ENCODE results near the gene MEGF11. TPM values are rescaled to one million over a fixed set of nuclear protein-coding genes. Genes with fewer than 3 reads are reported as not detected.

MEGF11 gene
- total RNA-seq, 2 donors from 2014 or later = not detected

DNA sequence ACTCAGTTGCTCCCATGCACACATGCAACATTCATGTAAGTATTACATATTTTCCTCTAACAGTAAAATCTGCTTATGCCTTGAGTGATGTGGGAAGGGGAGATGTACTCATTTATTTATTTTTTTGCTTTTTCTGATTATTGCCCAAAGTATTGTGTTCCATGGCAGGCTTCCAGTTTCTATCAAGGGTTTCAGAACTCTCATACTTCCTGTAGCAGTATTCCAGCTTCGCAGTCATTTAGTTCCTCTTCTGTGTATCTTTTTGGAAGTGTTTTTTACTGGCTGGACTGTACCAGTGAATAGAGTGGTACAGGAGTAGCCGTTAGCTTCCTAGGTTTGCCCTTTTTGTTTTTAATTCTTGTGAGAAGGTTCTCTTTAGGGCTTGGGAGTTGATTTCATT, 357.3 kb downstream of the MEGF11 start:
- Histone ChIP-seq H3K27ac (no peak overlapping the region), H3K4me1 (no peaks in the 10 kb centered on the region), H3K9ac (ENCODE audit: low read depth in 2 of 2, low read length in 2 of 2) (no peak overlapping the region), H3K27me3 (no peaks in the 10 kb centered on the region), H3K36me3 (no peaks in the 10 kb centered on the region), H3K4me3 (no peak overlapping the region), H3K9me3 (no peaks in the 10 kb centered on the region)
- DNase-seq = no peak
- TF ChIP-seq, protein P1, sequence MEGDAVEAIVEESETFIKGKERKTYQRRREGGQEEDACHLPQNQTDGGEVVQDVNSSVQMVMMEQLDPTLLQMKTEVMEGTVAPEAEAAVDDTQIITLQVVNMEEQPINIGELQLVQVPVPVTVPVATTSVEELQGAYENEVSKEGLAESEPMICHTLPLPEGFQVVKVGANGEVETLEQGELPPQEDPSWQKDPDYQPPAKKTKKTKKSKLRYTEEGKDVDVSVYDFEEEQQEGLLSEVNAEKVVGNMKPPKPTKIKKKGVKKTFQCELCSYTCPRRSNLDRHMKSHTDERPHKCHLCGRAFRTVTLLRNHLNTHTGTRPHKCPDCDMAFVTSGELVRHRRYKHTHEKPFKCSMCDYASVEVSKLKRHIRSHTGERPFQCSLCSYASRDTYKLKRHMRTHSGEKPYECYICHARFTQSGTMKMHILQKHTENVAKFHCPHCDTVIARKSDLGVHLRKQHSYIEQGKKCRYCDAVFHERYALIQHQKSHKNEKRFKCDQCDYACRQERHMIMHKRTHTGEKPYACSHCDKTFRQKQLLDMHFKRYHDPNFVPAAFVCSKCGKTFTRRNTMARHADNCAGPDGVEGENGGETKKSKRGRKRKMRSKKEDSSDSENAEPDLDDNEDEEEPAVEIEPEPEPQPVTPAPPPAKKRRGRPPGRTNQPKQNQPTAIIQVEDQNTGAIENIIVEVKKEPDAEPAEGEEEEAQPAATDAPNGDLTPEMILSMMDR (IDR thresholded peaks at IDR 0.05) = no peak
- intact Hi-C loops (cut with DNase I) = no loop called here

DNA sequence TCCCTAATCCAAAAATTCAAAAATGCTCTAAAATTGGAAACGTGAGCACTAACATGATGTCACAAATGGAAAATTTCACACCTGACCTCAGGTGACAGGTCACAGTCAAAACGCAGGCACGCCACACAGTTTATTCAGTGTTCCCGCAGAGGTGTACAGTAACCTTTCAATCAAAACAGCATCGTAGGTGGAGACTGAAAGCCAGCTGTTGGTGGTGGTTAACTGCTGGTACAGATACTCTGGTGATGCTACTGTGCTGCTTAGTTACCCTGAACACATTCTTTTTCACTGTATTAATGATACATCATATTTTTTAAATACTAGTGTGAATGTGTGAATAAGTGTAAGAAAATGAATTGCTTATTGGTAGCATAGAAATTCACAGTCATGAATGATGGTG, 360.5 kb downstream of the MEGF11 start:
- Histone ChIP-seq H3K27ac (no peak overlapping the region), H3K9me3 (no peaks in the 10 kb centered on the region), H3K4me3 (no peak overlapping the region), H3K4me1 (no peaks in the 10 kb centered on the region), H3K27me3 (no peaks in the 10 kb centered on the region), H3K9ac (ENCODE audit: low read depth in 2 of 2, low read length in 2 of 2) (no peak overlapping the region), H3K36me3 (no peaks in the 10 kb centered on the region)
- TF ChIP-seq, protein P1 (IDR thresholded peaks at IDR 0.05) = no peak
- intact Hi-C loops (cut with DNase I) = no loop called here
- DNase-seq = no peak

DNA sequence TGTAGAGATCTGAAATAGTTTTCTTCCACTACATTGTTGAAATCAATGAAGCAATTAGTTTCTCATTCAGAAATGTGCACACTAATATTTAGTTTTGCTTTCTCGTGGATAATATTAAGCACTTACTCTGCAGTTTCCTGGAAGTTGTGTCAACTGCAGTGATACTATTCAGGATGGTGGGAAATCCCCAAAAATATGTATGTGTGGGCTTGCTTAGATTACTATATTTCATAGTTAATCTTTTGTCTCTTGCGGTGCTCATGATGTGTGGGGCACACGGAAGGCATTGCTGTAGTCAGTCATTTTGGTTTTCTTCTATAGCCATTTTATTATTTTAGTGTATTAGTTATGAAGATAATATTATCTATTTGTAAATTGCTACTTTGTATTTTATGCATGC, 364.6 kb downstream of the MEGF11 start:
- H3K36me3 ChIP-seq = no peaks in the 10 kb centered on the region
- no peak overlapping the region for H3K4me3 ChIP-seq
- H3K9me3 ChIP-seq = no peaks in the 10 kb centered on the region
- H3K27ac ChIP-seq = no peak overlapping the region
- H3K27me3 ChIP-seq = no peaks in the 10 kb centered on the region
- H3K9ac ChIP-seq (ENCODE audit: low read depth in 2 of 2, low read length in 2 of 2) = no peak overlapping the region
- intact Hi-C loops (cut with DNase I) = no loop called here
- TF ChIP-seq, protein P1 (IDR thresholded peaks at IDR 0.05) = no peak
- H3K4me1 ChIP-seq = no peaks in the 10 kb centered on the region
- no peak for DNase-seq

DNA sequence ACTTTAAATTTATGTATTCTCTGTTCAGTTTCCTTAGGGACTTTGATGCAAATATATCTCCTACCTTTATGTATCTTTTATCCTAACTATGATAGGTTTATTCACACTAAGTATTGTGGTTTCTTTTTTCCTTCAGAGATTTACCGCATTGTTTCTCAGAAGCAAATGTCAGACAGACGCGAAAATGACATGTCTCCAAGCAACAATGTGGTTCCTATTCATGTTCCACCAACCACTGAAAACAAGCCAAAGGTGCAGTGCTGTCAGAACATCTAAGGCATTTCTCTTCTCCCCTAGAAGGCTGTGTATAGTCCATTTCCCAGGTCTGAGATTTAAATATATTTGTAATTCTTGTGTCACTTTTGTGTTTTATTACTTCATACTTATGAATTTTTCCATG, 366.0 kb downstream of the MEGF11 start:
- H3K9ac ChIP-seq (ENCODE audit: low read depth in 2 of 2, low read length in 2 of 2) = no peak overlapping the region
- DNase-seq = no peak
- intact Hi-C loops (cut with DNase I) = no loop called here
- H3K4me3 ChIP-seq = no peak overlapping the region
- no peaks in the 10 kb centered on the region for H3K9me3 ChIP-seq
- no peaks in the 10 kb centered on the region for H3K4me1 ChIP-seq
- TF ChIP-seq, protein P1 (IDR thresholded peaks at IDR 0.05) = no peak
- H3K36me3 ChIP-seq = no peaks in the 10 kb centered on the region
- H3K27ac ChIP-seq = no peak overlapping the region
- no peaks in the 10 kb centered on the region for H3K27me3 ChIP-seq

DNA sequence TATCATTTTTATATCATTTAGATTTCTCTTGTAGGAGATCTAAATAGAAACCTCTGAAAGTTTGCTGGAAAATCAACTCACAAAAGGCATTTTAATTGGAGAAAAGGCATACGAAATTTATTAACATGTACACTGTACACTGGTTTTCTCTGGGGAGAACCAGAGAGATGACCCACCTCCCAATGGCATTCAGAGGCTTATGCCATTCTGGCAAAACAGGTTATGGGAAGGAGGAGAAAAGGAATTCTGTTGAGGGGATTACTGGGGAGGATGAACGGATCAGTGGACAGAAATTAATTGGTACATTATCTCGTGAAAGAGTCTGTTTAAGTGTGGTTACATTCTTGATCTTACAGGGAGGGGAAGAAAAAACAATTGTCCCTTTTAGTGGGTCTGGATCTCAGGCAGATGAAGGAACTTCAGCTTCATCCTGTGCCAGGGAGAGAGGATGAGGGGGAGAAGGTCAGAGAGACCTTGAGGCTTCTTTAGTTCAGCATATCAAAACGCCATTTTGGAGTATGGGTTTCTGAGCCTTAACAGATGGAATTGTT, 367.8 kb downstream of the MEGF11 start:
- H3K36me3 ChIP-seq = no peaks in the 10 kb centered on the region
- no peaks in the 10 kb centered on the region for H3K4me1 ChIP-seq
- no peak for DNase-seq

More for the DNA sequence above, 367.8 kb downstream of the MEGF11 start:
- Histone ChIP-seq H3K27me3 (no peaks in the 10 kb centered on the region), H3K27ac (no peak overlapping the region), H3K9ac (ENCODE audit: low read depth in 2 of 2, low read length in 2 of 2) (no peak overlapping the region), H3K4me3 (no peak overlapping the region), H3K9me3 (no peaks in the 10 kb centered on the region)
- intact Hi-C loops (cut with DNase I) = no loop called here
- TF ChIP-seq, protein P1 (IDR thresholded peaks at IDR 0.05) = no peak
